Transverse colon (tissue), 4 donors: ENCODE measurements around the gene SNX27. TPM values are rescaled to one million over a fixed set of nuclear protein-coding genes. Genes with fewer than 3 reads are reported as not detected.

Experiments used
- DNase-seq: peaks from one replicate; pipeline ENCODE4 v3.0.0-alpha.2; 2019
- H3K27ac ChIP-seq, 4 donors: fragments of 200-600 bp; sonication (generic); 2 replicates each; pipeline ENCODE4 v1.5.1; 2016 to 2018; ENCODE audit warnings: inconsistent platforms in 4 of 4
- H3K27me3 ChIP-seq: fragments of 200-600 bp; sonication (generic); 2 replicates; pipeline ENCODE4 v1.5.1; 2017; ENCODE audit warnings: inconsistent platforms
- H3K36me3 ChIP-seq, 4 donors: fragments of 200-600 bp; sonication (generic); 2 replicates each; pipeline ENCODE4 v1.5.1; 2017 to 2019; ENCODE audit warnings: inconsistent platforms in 4 of 4
- H3K4me1 ChIP-seq, 4 donors: fragments of 200-600 bp; sonication (generic); 2 replicates each; pipeline ENCODE4 v1.5.1; 2017 to 2020; ENCODE audit warnings: inconsistent platforms in 4 of 4
- H3K4me3 ChIP-seq, 4 donors: fragments of 200-600 bp; sonication (generic); 1 replicate in 1 of 4; 2 replicates in 3 of 4; pipeline versions ENCODE4 v1.5.1 to v1.6.1; 2017 to 2019; ENCODE audit warnings: inconsistent platforms in 4 of 4
- H3K9me3 ChIP-seq, 2 donors: fragments of 200-600 bp; sonication (generic); 2 replicates each; pipeline ENCODE4 v1.5.1; 2017 to 2019; ENCODE audit warnings: inconsistent platforms in 2 of 2
- EP300 ChIP-seq: sonication (generic); formaldehyde crosslinking; IDR thresholded peaks from one replicate; pipeline ENCODE4 v1.6.1; 2017; ENCODE audit warnings: antibody characterized with exemption, low read depth
- POLR2A ChIP-seq: fragments of 450-650 bp; IDR thresholded peaks from one replicate; pipeline ENCODE4 v1.6.1; 2016; ENCODE audit warnings: antibody characterized with exemption, mild to moderate bottlenecking, moderate library complexity
- POLR2AphosphoS5 ChIP-seq, 3 donors: sonication (generic); formaldehyde crosslinking; IDR thresholded peaks; one replicate each; pipeline ENCODE4 v1.6.1; 2016; ENCODE audit warnings: antibody characterized with exemption in 3 of 3
- WGBS, 2 donors: methylation state at CpG; one replicate each; pipeline ENCODE4 v1.1.5; 2018; ENCODE audit warnings: low coverage in 1 of 2; 5-methylcytosine and 5-hydroxymethylcytosine counted together
- in situ Hi-C, 4 donors: fragments of 200-750 bp; cut with MboI; loops; one replicate each; pipeline versions ENCODE4 v1.15.0 to v1.15.1; 2017; ENCODE audit warnings: low sequenced_read_pairs in 3 of 4, low pct_ligation_motif_present in 1 of 4, low pct_unique_long_range_greater_than_20kb in 1 of 4
- intact Hi-C: fragments of 100-400 bp; cut with DNase I; formaldehyde crosslinking; loops from one replicate; pipeline ENCODE4 v1.15.1; 2023; ENCODE audit warnings: low total_unique reads
- total RNA-seq, 4 donors: library from RNA; depleted of rRNA; stranded (reverse); fragments of >200 nt; gene quantifications; one replicate each; pipeline ENCODE4 v1.1.0, GENCODE V29; 2016
- TF ChIP-seq, protein P1 (sequence below), 5 experiments: fragments of 200-600 bp in 3 of 5; fragments of 450-650 bp in 2 of 5; sonication (generic) in 3 of 5; IDR thresholded peaks; 1 replicate in 2 of 5; 2 replicates in 3 of 5; pipeline ENCODE4 v1.5.1; 2016 to 2017; ENCODE audit warnings: antibody characterized with exemption in 5 of 5, inconsistent platforms in 3 of 5, mild to moderate bottlenecking in 2 of 5, moderate library complexity in 1 of 5

Gene SNX27
- total RNA-seq, 4 donors from 2014 or later = 11.5 to 37.0 (median 24.6) TPM

DNA sequence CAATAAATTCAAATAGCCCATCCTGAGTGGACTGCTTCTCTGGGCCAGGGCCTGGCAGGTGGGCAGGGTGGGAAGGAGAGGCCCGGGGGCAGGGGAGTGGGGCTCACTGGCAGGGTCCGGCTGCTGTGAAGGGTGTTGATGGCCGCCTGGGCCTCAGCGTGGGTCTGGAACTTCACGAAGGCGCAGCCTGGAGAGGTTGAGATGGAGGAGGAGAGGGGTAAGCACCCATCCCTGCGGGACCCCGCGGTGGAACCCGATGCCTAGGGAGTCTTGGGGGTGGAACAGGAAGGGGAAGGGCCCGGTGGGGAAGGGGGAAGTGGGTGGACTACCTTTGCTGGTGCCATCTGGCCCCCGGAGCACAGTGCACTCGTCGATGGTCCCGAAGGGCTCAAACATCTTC is 97.0 kb downstream of the SNX27 start:
- in situ Hi-C loops (no loop called here), intact Hi-C loops (no loop called here)
- H3K36me3 ChIP-seq = no peaks in the 10 kb centered on the region
- H3K4me3 ChIP-seq = no peak overlapping the region
- H3K4me1 ChIP-seq = peaks cover 5 to 30% (median 23%) of the 10 kb centered on the region in 4 donors
- no peaks in the 10 kb centered on the region for H3K9me3 ChIP-seq
- WGBS, 2 donors = 83% methylated on average over 15 of the region's 15 CpGs; no CpG with 5 or more reads in 1 of the 2 donors
- no peak for DNase-seq
- no peak overlapping the region for H3K27ac ChIP-seq
- H3K27me3 ChIP-seq = no peaks in the 10 kb centered on the region
- TF ChIP-seq POLR2AphosphoS5 (IDR thresholded peaks at IDR 0.05) (no peak), POLR2A (no peak), EP300 (no peak)
- TF ChIP-seq, protein P1, sequence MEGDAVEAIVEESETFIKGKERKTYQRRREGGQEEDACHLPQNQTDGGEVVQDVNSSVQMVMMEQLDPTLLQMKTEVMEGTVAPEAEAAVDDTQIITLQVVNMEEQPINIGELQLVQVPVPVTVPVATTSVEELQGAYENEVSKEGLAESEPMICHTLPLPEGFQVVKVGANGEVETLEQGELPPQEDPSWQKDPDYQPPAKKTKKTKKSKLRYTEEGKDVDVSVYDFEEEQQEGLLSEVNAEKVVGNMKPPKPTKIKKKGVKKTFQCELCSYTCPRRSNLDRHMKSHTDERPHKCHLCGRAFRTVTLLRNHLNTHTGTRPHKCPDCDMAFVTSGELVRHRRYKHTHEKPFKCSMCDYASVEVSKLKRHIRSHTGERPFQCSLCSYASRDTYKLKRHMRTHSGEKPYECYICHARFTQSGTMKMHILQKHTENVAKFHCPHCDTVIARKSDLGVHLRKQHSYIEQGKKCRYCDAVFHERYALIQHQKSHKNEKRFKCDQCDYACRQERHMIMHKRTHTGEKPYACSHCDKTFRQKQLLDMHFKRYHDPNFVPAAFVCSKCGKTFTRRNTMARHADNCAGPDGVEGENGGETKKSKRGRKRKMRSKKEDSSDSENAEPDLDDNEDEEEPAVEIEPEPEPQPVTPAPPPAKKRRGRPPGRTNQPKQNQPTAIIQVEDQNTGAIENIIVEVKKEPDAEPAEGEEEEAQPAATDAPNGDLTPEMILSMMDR (IDR thresholded peaks at IDR 0.05) = no peak

DNA sequence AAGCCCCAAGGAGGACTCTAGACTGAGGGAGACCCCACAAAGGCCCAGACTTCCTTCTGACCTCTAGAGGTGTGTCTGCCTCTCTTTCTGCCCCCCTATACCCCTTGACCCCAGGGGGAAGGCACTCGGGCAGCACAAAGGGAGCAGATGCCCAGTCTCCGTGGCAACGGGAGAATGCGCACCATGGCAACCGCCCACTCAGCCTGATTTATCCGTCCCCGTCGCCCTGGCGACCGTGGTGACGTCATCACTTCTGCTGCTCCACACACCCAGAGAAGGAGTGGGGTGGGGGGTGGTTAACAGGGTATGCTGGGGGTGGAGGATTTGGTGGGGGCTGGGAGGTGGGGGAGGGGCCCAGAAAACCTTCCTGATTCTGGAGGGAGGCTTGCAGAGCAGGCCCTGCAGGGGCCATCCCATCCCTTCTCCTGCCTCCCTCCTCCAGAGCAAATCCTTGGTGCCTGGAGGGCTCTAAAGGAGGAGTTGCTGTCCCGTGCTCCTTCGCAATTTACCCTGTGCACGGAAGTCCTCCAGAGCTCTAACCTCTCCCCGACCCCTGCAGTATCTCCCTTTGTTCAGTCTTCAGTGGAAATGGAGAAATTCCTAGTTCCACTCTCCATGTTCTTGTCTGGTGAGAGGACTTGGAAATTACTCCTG is 98.5 kb downstream of the SNX27 start:
- Histone ChIP-seq H3K27me3 (no peaks in the 10 kb centered on the region), H3K4me3 (no peak overlapping the region), H3K27ac (no peak overlapping the region), H3K9me3 (no peaks in the 10 kb centered on the region), H3K4me1 (peaks cover 5 to 31% (median 23%) of the 10 kb centered on the region in 4 donors), H3K36me3 (no peaks in the 10 kb centered on the region)
- in situ Hi-C loops (no loop called here), intact Hi-C loops (no loop called here)
- no peak for DNase-seq
- TF ChIP-seq, protein P1 (IDR thresholded peaks at IDR 0.05) = no peak
- TF ChIP-seq POLR2A = no peak
- TF ChIP-seq EP300 = no peak
- 52 to 96% methylated on average over 4 to 15 of the region's 15 CpGs for whole genome bisulfite sequencing, 2 donors

DNA sequence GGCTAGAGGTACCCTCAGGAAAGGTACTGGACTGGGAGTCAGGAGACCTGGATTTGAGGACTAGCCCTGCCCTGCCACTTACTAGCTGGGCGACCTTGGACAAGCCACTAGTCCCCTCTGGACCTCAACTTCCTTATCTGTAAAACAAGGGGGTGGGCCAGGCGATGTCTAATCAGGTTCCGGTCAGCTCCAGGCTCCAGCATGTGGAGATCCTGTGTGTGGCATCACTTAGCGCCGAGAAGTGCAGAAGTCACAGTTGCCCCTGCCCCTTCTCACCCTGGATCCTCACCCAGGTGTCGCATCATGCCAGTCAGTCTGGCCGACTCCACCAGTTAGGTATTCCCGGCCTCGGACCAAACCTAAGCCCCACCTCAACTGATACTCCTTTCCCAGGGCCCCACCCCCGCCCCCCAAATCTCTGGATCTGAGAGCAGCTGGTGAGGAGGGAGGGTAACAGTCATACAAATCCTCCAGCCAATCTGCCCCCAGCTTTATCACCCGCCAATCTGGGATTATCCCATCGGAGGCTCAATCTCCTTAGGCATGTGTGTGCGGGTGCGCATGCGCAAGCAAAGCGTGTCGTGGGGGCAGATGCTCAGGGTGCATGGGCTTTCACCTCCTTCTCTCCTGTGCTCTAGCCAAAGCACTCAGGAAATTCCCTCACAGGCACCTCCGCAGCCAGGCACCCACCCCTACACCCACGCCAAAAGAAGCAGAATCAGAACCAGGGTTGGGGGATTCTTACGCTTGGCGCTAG is 99.4 kb downstream of the SNX27 start:
- Histone ChIP-seq H3K4me3 (no peak overlapping the region), H3K4me1 (peaks cover 5 to 24% (median 18%) of the 10 kb centered on the region in 4 donors), H3K36me3 (no peaks in the 10 kb centered on the region), H3K27ac (no peak overlapping the region), H3K27me3 (peaks cover 4% of the 10 kb centered on the region), H3K9me3 (no peaks in the 10 kb centered on the region)
- no peak for DNase-seq
- intact Hi-C loops (no loop called here), in situ Hi-C loops (no loop called here)
- TF ChIP-seq EP300 (no peak), POLR2A (no peak), POLR2AphosphoS5 (IDR thresholded peaks at IDR 0.05) (no peak)
- TF ChIP-seq, protein P1 (IDR thresholded peaks at IDR 0.05) = no peak
- 88 to 89% methylated on average over 5 to 19 of the region's 21 CpGs for WGBS, 2 donors

DNA sequence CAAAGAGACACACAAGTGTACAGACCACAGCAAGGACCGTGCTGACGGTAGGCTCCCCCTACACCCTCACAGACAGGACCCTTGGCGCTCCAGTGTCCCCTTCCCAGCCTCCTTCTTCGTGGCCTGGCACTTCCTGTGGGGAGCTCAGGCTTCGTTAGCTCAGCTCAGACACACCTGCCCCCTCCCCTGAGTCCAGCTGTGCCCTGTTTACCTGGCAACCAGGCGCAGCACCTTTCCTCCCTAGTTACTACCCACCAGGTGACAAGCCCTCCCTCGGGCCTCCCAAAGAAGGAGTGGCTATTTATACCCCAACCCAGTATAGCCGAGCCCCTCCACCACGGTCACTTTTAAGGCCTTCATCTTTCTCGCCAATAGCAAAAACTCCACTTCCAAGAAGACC is 100.1 kb downstream of the SNX27 start:
- no peaks in the 10 kb centered on the region for H3K36me3 ChIP-seq
- no peak overlapping the region for H3K4me3 ChIP-seq
- no peak for DNase-seq
- intact Hi-C loops = no loop called here
- peaks cover 5 to 29% (median 21%) of the 10 kb centered on the region in 4 donors for H3K4me1 ChIP-seq
- no peaks in the 10 kb centered on the region for H3K9me3 ChIP-seq
- WGBS, 2 donors = 51 to 70% methylated on average over 3 to 10 of the region's 10 CpGs
- in situ Hi-C loops = no loop called here
- H3K27ac ChIP-seq = peak overlapping the region in 2 of 4 donors; percentile 42 to 60
- peaks cover 11% of the 10 kb centered on the region for H3K27me3 ChIP-seq
- TF ChIP-seq POLR2AphosphoS5 (IDR thresholded peaks at IDR 0.05) = no peak
- TF ChIP-seq, protein P1 (IDR thresholded peaks at IDR 0.05) = no peak
- TF ChIP-seq EP300 = no peak
- no peak for TF ChIP-seq POLR2A
